ENCODE data around the gene MOXD1. TPM values are rescaled to one million over a fixed set of nuclear protein-coding genes. Genes with fewer than 3 reads are reported as not detected.

The MOXD1 gene
- total and polyA plus RNA-seq, 4 donors, result 4.5 to 37.5 (median 17.7) TPM

DNA sequence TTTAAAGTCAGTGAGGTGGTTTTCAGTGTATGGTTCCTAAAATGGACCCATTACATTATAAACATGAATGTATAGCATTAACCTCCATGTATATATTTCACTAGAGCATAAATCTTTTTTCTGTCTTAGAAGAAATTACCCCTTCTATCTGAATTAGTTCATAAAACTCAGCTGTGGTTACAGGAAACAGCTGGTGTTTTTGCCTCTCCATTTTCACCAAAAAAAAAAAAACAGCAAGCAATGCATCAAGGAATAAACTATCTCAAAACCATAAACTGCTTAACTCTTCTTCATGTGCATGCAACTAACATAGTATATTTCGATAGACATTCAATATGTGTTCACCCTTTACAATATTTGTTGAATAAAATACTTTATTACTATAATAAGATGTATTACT, 40.2 kb downstream of the MOXD1 start:
- Histone ChIP-seq H3K4me3 (no peak overlapping the region), H3K9ac (ENCODE audit: insufficient read depth in 1 of 2, low read length in 2 of 2) (no peak overlapping the region), H3K9me3 (ENCODE audit: control insufficient read depth in 4 of 4, insufficient read depth in 3 of 4, low read length in 3 of 4) (no peaks in the 10 kb centered on the region), H3K4me1 (ENCODE audit: control insufficient read depth in 5 of 5, insufficient read depth in 5 of 5, low read length in 5 of 5) (peaks cover 0 to 56% (median 4%) of the 10 kb centered on the region in 5 donors), H3K27ac (ENCODE audit: low read depth in 1 of 2, low read length in 1 of 2) (no peak overlapping the region), H3K27me3 (ENCODE audit: control insufficient read depth in 3 of 3, insufficient read depth in 3 of 3, low read length in 2 of 3) (no peaks in the 10 kb centered on the region), H3K36me3 (ENCODE audit: control insufficient read depth in 4 of 4, insufficient read depth in 4 of 4, low read length in 4 of 4) (no peaks in the 10 kb centered on the region)
- 80 to 84% methylated on average over 1 of the region's 1 CpG for WGBS, 2 donors
- TF ChIP-seq CTCF (IDR thresholded peaks at IDR 0.05; ENCODE audit: control extremely low read depth, extremely low read depth), result no peak
- peak in 2 of 3 donors; percentile 54 to 55 for DNase-seq
- ATAC-seq (ENCODE audit: insufficient read depth, low FRiP score), result no peak

DNA sequence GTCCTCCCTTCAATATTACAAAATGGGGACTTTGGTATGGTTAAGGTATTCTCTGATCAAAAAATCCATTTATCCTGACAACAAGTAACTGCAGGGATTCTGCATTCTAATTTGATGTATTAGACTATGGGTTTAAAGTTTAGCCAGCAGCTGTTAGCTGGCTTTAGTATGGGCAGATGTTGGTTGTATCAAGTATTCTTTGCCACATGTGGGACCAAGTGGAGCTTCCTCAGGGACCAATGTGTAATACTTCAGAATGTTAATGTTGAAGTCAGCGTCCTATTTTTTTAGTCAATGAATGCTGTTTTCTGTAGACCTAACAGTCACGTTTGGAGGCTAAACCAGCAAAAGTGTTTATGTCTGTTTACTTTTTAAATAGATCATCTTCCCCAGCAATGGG, 41.4 kb downstream of the MOXD1 start:
- DNase-seq (no peak), ATAC-seq (ENCODE audit: insufficient read depth, low FRiP score) (no peak)
- no peak for TF ChIP-seq CTCF (IDR thresholded peaks at IDR 0.05; ENCODE audit: control extremely low read depth, extremely low read depth)
- peaks cover 0 to 1% (median 0%) of the 10 kb centered on the region in 4 donors for H3K9me3 ChIP-seq (ENCODE audit: control insufficient read depth in 4 of 4, insufficient read depth in 3 of 4, low read length in 3 of 4)
- H3K9ac ChIP-seq (ENCODE audit: insufficient read depth in 1 of 2, low read length in 2 of 2), result no peak overlapping the region
- H3K27ac ChIP-seq (ENCODE audit: low read depth in 1 of 2, low read length in 1 of 2), result no peak overlapping the region
- no peaks in the 10 kb centered on the region for H3K27me3 ChIP-seq (ENCODE audit: control insufficient read depth in 3 of 3, insufficient read depth in 3 of 3, low read length in 2 of 3)
- 67 to 71% methylated on average over 2 of the region's 2 CpGs for WGBS, 2 donors
- H3K4me3 ChIP-seq, result no peak overlapping the region
- H3K36me3 ChIP-seq (ENCODE audit: control insufficient read depth in 4 of 4, insufficient read depth in 4 of 4, low read length in 4 of 4), result peaks cover 0 to 5% (median 0%) of the 10 kb centered on the region in 4 donors
- H3K4me1 ChIP-seq (ENCODE audit: control insufficient read depth in 5 of 5, insufficient read depth in 5 of 5, low read length in 5 of 5), result peaks cover 0 to 44% (median 4%) of the 10 kb centered on the region in 5 donors

DNA sequence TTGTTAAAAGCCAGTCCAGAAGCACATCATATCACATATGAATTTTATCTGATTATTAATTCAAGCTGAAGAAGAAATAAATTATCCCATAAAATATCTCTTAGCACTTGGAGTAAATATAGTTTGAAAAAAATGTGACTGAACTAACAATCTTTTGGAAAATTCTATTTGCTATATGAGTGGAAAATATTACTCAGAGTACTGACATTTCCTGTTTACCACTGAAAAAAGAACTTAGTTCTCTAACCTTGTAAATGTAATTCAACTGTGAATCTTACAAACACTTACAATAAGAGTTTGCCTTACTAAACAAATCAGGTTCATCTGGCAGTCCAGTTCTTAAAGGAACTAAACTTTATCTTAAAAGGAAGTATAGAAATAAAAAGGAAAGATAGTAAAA, 44.2 kb downstream of the MOXD1 start:
- H3K4me3 ChIP-seq, result no peak overlapping the region
- H3K27ac ChIP-seq (ENCODE audit: low read depth in 1 of 2, low read length in 1 of 2), result no peak overlapping the region
- peak overlapping the region in 1 of 2 donors; percentile 11 for H3K9ac ChIP-seq (ENCODE audit: insufficient read depth in 1 of 2, low read length in 2 of 2)
- DNase-seq (peak in 2 of 3 donors; percentile 63 to 73), ATAC-seq (ENCODE audit: insufficient read depth, low FRiP score) (no peak)
- no peaks in the 10 kb centered on the region for H3K27me3 ChIP-seq (ENCODE audit: control insufficient read depth in 3 of 3, insufficient read depth in 3 of 3, low read length in 2 of 3)
- H3K4me1 ChIP-seq (ENCODE audit: control insufficient read depth in 5 of 5, insufficient read depth in 5 of 5, low read length in 5 of 5), result peaks cover 0 to 22% (median 0%) of the 10 kb centered on the region in 5 donors
- H3K36me3 ChIP-seq (ENCODE audit: control insufficient read depth in 4 of 4, insufficient read depth in 4 of 4, low read length in 4 of 4), result peaks cover 0 to 8% (median 2%) of the 10 kb centered on the region in 4 donors
- no peak for TF ChIP-seq CTCF (IDR thresholded peaks at IDR 0.05; ENCODE audit: control extremely low read depth, extremely low read depth)
- peaks cover 0 to 3% (median 0%) of the 10 kb centered on the region in 4 donors for H3K9me3 ChIP-seq (ENCODE audit: control insufficient read depth in 4 of 4, insufficient read depth in 3 of 4, low read length in 3 of 4)

Measured in lung (tissue), 12 donors.